Stimulated activated naive CD8-positive, alpha-beta T cell treated with anti-CD3 and anti-CD28 coated beads, Interleukin-15, amount 100 ng/mL, for 72 hours (primary cell): Measurements from ENCODE around the gene ABCC12.

Experiments
- ATAC-seq: fragments of 150-1000 bp; cut with Tn5 transposase; 2 replicates; pipeline ENCODE4 v1.10.0; 2021; ENCODE audit warnings: mild to moderate bottlenecking, moderate library complexity
- DNase-seq, 2 donors: peaks; one replicate each; pipeline ENCODE4 v3.0.0; 2021 to 2022
- H3K27ac Mint-ChIP-seq, 2 donors: one replicate each; pipeline ENCODE4 v1.8.0; 2022; ENCODE audit warnings: mild to moderate bottlenecking in 2 of 2, mixed read lengths in 2 of 2, moderate library complexity in 2 of 2
- H3K27me3 Mint-ChIP-seq: one replicate; pipeline ENCODE4 v1.8.0; 2022; ENCODE audit warnings: mixed read lengths
- H3K4me1 Mint-ChIP-seq: one replicate; pipeline ENCODE4 v1.8.0; 2022; ENCODE audit warnings: mild to moderate bottlenecking, mixed read lengths
- H3K4me3 Mint-ChIP-seq, 2 donors: one replicate each; pipeline ENCODE4 v1.8.0; 2022; ENCODE audit warnings: mild to moderate bottlenecking in 2 of 2, mixed read lengths in 2 of 2, moderate library complexity in 1 of 2
- H3K9me3 Mint-ChIP-seq, 2 donors: one replicate each; pipeline ENCODE4 v1.8.0; 2022; ENCODE audit warnings: mixed read lengths in 2 of 2

Gene ABCC12

GRCh38 chr16:48106446-48106845 is 49.3 kb downstream of the ABCC12 start:
- Mint-ChIP-seq H3K9me3 (no peaks in the 10 kb centered on the region), H3K4me3 (no peak overlapping the region), H3K4me1 (no peaks in the 10 kb centered on the region), H3K27ac (no peak overlapping the region), H3K27me3 (peaks cover 26% of the 10 kb centered on the region)
- no peak for DNase-seq
- ATAC-seq = no peak
